ENCODE results near the gene EXTL1.

- no peak for TF ChIP-seq CTCF (IDR thresholded peaks at IDR 0.05)
- TF ChIP-seq POLR2AphosphoS5 (IDR thresholded peaks at IDR 0.05) = no peak
- no peak for TF ChIP-seq POLR2A (IDR thresholded peaks at IDR 0.05)
Measured at GRCh38 chr1:26025517-26025916, 3.9 kb downstream of the EXTL1 start.
